Prostate gland (tissue), 2 donors: ENCODE results near the gene KIF16B. TPM values are rescaled to one million over a fixed set of nuclear protein-coding genes. Genes with fewer than 3 reads are reported as not detected.
"Not testable (repeated sequence)": the region's sequence is repeated elsewhere in the genome, so short reads cannot be mapped to it uniquely, and the experiment has no call there.

Source experiments
- DNase-seq: peaks from one replicate; pipeline ENCODE4 v3.0.0-alpha.2; 2019; ENCODE audit warnings: low spot score
- H3K27ac ChIP-seq, 2 donors: fragments of 200-600 bp; sonication (generic); 2 replicates each; pipeline ENCODE4 v1.5.1; 2017 to 2019
- H3K27me3 ChIP-seq: fragments of 200-600 bp; sonication (generic); replicated peaks from 2 replicates; pipeline ENCODE4 v1.5.1; 2019; ENCODE audit not compliant: insufficient read depth
- H3K36me3 ChIP-seq, 2 donors: fragments of 200-600 bp; sonication (generic); 1 replicate in 1 of 2; 2 replicates in 1 of 2; pipeline versions ENCODE4 v1.5.1 to v1.8.1; 2017 to 2019
- H3K4me1 ChIP-seq: fragments of 200-600 bp; sonication (generic); replicated peaks from 2 replicates; pipeline ENCODE4 v1.5.1; 2019
- H3K4me3 ChIP-seq, 2 donors: fragments of 200-600 bp; sonication (generic); 2 replicates each; pipeline ENCODE4 v1.5.1; 2017 to 2019
- H3K9me3 ChIP-seq: fragments of 200-600 bp; sonication (generic); 2 replicates; pipeline ENCODE4 v1.5.1; 2017
- CTCF ChIP-seq, 4 experiments: fragments of 200-600 bp in 2 of 4; fragments of 450-650 bp in 2 of 4; sonication (generic) in 2 of 4; IDR thresholded peaks; 1 replicate in 3 of 4; 2 replicates in 1 of 4; pipeline ENCODE4 v1.5.1; 2016 to 2019; ENCODE audit warnings: antibody characterized with exemption in 4 of 4, mild to moderate bottlenecking in 2 of 4, moderate library complexity in 2 of 4
- POLR2A ChIP-seq: fragments of 450-650 bp; IDR thresholded peaks from one replicate; pipeline ENCODE4 v1.6.1; 2016; ENCODE audit warnings: antibody characterized with exemption, mild to moderate bottlenecking
- POLR2AphosphoS5 ChIP-seq: sonication (generic); formaldehyde crosslinking; IDR thresholded peaks from one replicate; pipeline ENCODE4 v1.6.1; 2017; ENCODE audit warnings: antibody characterized with exemption
- WGBS: methylation state at CpG from one replicate; pipeline ENCODE4 v1.1.5; 2018; 5-methylcytosine and 5-hydroxymethylcytosine counted together
- intact Hi-C: fragments of 100-400 bp; cut with DNase I; formaldehyde crosslinking; loops from one replicate; pipeline ENCODE4 v1.14.2; 2022
- total RNA-seq, 2 donors: library from RNA; depleted of rRNA; stranded (reverse); fragments of >200 nt; gene quantifications; one replicate each; pipeline ENCODE4 v1.1.0, GENCODE V29; 2016

KIF16B gene
- total RNA-seq, 2 donors from 2014 or later = 11.5 to 24.4 TPM

- no peak for DNase-seq
- Histone ChIP-seq H3K27ac (no peak overlapping the region), H3K9me3 (no peaks in the 10 kb centered on the region), H3K4me3 (no peak overlapping the region), H3K27me3 (no peaks in the 10 kb centered on the region), H3K36me3 (no peaks in the 10 kb centered on the region), H3K4me1 (no peaks in the 10 kb centered on the region)
- 87% methylated on average over 5 of the region's 5 CpGs for WGBS
- intact Hi-C loops = no loop called here
- TF ChIP-seq POLR2AphosphoS5 (no peak), POLR2A (no peak), CTCF (IDR thresholded peaks at IDR 0.05) (no peak)
These were observed 7.2 kb downstream of the KIF16B start for GRCh38 chr20:16566080-16566479.

DNA sequence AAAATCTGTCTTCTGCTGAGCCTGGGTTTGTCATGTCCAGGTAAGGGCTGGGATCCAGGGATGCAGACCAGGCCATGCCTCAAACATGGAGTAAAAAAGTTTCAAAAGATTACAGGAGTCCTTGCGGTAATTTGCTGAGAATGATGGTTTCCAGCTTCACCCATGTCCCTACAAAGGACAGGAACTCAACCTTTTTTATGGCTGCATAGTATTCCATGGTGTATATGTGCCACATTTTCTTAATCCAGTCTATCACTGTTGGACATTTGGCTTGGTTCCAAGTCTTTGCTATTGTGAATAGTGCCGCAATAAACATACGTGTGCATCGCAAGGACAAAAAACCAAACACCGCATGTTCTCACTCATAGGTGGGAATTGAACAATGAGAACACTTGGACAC, 9.2 kb downstream of the KIF16B start:
- H3K4me3 ChIP-seq, DNase-seq, H3K36me3 ChIP-seq, H3K4me1 ChIP-seq, H3K27ac ChIP-seq, H3K27me3 ChIP-seq, H3K9me3 ChIP-seq, intact Hi-C loops: not testable (repeated sequence)
- 90% methylated on average over 5 of the region's 5 CpGs for WGBS

- Histone ChIP-seq H3K9me3 (no peaks in the 10 kb centered on the region), H3K4me3 (no peak overlapping the region), H3K36me3 (no peaks in the 10 kb centered on the region), H3K27me3 (no peaks in the 10 kb centered on the region), H3K27ac (no peak overlapping the region), H3K4me1 (no peaks in the 10 kb centered on the region)
- no peak for DNase-seq
- intact Hi-C loops = no loop called here
- WGBS = 76% methylated on average over 5 of the region's 5 CpGs
- TF ChIP-seq POLR2AphosphoS5 = no peak
- TF ChIP-seq POLR2A = no peak
- TF ChIP-seq CTCF (IDR thresholded peaks at IDR 0.05) = no peak
These were observed 10.0 kb downstream of the KIF16B start for GRCh38 chr20:16563066-16563806.

- no peaks in the 10 kb centered on the region for H3K4me1 ChIP-seq
- H3K27ac ChIP-seq = no peak overlapping the region
- H3K27me3 ChIP-seq = no peaks in the 10 kb centered on the region
- no peaks in the 10 kb centered on the region for H3K36me3 ChIP-seq
- WGBS = 68% methylated on average over 10 of the region's 10 CpGs
- TF ChIP-seq POLR2AphosphoS5 = no peak
- no peak for TF ChIP-seq CTCF (IDR thresholded peaks at IDR 0.05)
- no peak for TF ChIP-seq POLR2A
- no peak for DNase-seq
- no peak overlapping the region for H3K4me3 ChIP-seq
- no peaks in the 10 kb centered on the region for H3K9me3 ChIP-seq
- intact Hi-C loops = no loop called here
These were observed 11.0 kb downstream of the KIF16B start for GRCh38 chr20:16562259-16562658.

- H3K36me3 ChIP-seq = no peaks in the 10 kb centered on the region
- H3K9me3 ChIP-seq = no peaks in the 10 kb centered on the region
- intact Hi-C loops = no loop called here
- no peak for TF ChIP-seq CTCF (IDR thresholded peaks at IDR 0.05)
- no peak for TF ChIP-seq POLR2AphosphoS5
- TF ChIP-seq POLR2A = no peak
- H3K27me3 ChIP-seq = no peaks in the 10 kb centered on the region
- no peak overlapping the region for H3K4me3 ChIP-seq
- no peaks in the 10 kb centered on the region for H3K4me1 ChIP-seq
- WGBS = 78% methylated on average over 9 of the region's 9 CpGs
- DNase-seq = no peak
- H3K27ac ChIP-seq = no peak overlapping the region
These were observed 12.6 kb downstream of the KIF16B start for GRCh38 chr20:16560661-16561060.
